C4-2B (cell line): ENCODE results near the gene DBF4B.

Source experiments
- CTCF ChIP-seq: fragments of 450-650 bp; conservative IDR thresholded peaks from 2 replicates; pipeline ENCODE4 v1.5.1; 2017; ENCODE audit warnings: mild to moderate bottlenecking
- ZFX ChIP-seq: fragments of 450-650 bp; IDR thresholded peaks from 2 replicates; pipeline ENCODE4 v1.6.1; 2017

DNA sequence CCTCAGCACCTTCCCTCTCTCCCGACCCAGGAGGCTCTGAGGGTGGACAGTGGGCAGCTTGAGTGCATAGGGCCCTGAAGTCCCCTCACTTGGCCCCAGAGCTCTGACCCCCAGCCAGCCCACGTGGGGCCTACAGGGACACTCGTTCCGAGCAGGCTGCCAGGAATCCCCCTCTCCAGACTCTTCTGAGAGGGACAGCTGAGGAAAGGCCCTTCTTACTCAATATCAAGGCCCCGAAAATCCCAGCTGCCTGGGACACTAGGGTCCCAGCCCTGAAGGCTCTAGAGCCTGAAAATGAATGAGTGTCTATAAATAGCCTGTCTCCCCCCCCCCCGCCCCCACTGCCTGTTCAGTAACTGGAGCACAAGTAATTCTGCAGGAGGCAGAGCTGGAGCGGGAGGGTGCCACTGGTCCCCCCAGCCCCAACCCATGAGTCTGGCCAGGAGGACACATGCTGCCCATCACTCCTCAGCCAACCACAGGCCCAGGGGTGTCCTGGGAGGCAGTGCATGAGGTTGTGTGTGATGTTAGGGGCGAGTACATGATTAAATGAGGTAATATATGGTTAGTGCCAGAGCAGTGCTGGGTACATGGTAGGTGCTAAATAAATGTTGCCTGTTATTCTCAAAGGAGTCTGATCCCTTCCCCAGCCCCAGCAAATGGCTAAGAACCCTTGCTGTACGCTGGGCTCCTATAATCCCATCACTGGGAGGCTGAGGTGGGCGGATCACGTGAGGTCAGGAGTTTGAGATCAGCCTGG is 61.9 kb downstream of the DBF4B start:
- TF ChIP-seq CTCF (no peak), ZFX (no peak)
